NCI-H1417 treated with DMSO at 0.1 percent for 48 hours (cell line): Measurements from ENCODE around the gene TOMM20.
"Not testable (repeated sequence)": the region's sequence is repeated elsewhere in the genome, so short reads cannot be mapped to it uniquely, and the experiment has no call there.

Experiments used
- DNase-seq: peaks from one replicate; lab custom pipeline; 2025; lab: John Stamatoyannopoulos, UW

The TOMM20 gene

GRCh38 chr1:235128456-235129328, at the start of gene TOMM20:
Gene TOMM20 (minus strand): TSS chr1:235128837. CDS start chr1:235128715, 122 bp downstream.
- DNase-seq, result peak; percentile 94

GRCh38 chr1:235176486-235176885, 47.8 kb upstream of the TOMM20 start:
- no peak for DNase-seq

GRCh38 chr1:235169986-235170385, 41.3 kb upstream of the TOMM20 start:
- no peak for DNase-seq

GRCh38 chr1:235168375-235168774, 39.7 kb upstream of the TOMM20 start:
- DNase-seq, result no peak

DNA sequence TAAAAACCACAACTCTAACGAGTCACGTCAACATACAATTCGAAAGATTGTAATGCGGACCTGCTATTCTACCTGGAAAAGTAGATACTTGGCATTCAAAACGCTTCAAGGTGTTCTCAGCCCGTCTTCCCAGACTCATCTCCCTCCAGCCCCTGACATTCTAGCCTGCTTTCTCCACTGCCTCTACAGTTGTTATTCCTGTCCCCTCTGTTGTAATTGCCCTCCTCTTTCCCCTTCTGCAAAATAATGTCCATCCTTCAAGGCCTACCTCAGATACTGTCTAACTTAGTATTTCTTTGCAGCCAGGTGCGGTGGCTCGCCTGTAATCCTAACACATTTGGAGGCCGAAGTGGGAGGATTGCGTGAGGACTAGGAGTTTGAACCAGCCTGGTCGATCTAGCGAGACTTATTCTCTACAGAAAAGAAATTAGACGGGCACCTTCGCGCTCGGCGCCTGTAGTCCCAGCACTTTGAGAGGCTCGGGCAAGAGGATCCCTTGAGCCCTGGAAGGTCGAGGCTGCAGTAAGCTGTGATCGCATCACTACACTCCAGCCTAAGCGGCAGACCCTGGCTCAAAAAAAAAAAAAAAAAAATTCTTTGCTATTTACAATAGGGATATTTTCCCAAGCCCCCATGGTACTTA, 33.2 kb upstream of the TOMM20 start:
- no peak for DNase-seq

GRCh38 chr1:235160957-235161684, 32.5 kb upstream of the TOMM20 start, which contains the start of gene RBM34:
Gene RBM34 (minus strand): TSS chr1:235161250. CDS start chr1:235161226, 24 bp downstream.
- peak; percentile 53 for DNase-seq

GRCh38 chr1:235160383-235160956, 31.8 kb upstream of the TOMM20 start:
- peak; percentile 9 for DNase-seq

DNA sequence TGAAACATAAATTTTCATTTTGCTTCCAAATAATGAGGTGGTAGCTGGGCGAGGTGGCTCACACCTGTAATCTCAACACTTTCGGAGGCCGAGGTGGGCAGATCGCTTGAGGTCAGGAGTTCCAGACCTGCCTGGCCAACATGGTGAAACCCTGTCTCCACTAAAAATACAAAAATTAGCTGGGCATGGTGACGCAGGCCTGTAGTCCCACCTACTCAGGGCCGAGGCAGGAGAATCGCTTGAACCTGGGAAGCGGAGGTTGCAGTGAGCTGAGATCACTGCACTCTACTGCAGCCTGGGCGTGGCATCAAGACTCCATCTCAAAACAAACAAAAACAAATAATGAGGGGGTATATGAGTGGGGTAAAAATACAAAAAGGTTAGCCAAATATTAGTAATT, 31.3 kb upstream of the TOMM20 start:
- DNase-seq, result not testable (repeated sequence)

DNA sequence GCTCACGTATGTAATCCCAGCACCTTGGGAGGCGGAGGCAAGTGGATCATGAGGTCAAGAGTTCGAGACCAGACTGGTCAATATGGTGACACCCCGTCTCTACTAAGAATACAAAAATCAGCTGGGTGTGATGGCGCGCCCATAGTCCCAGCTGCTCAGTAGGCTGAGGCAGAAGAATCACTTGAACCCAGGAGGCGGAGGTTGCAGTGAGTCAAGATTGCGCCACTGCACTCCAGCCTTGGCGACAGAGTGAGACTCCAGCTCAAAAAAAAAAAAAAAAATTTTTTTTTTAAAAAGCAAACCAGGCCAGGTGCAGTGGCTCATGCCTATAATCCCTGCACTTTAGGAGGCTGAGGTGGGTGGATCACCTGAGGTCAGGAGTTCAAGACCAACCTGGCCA, 30.6 kb upstream of the TOMM20 start:
- not testable (repeated sequence) for DNase-seq

GRCh38 chr1:235158680-235159079, 30.0 kb upstream of the TOMM20 start:
- DNase-seq, result no peak

- DNase-seq, result no peak
Observed at GRCh38 chr1:235157150-235157549, 28.5 kb upstream of the TOMM20 start.

- DNase-seq, result no peak
Observed at GRCh38 chr1:235156740-235157139, 28.1 kb upstream of the TOMM20 start.

- no peak for DNase-seq
Observed at GRCh38 chr1:235156265-235156664, 27.6 kb upstream of the TOMM20 start.

GRCh38 chr1:235152235-235152634, 23.6 kb upstream of the TOMM20 start:
- no peak for DNase-seq

DNA sequence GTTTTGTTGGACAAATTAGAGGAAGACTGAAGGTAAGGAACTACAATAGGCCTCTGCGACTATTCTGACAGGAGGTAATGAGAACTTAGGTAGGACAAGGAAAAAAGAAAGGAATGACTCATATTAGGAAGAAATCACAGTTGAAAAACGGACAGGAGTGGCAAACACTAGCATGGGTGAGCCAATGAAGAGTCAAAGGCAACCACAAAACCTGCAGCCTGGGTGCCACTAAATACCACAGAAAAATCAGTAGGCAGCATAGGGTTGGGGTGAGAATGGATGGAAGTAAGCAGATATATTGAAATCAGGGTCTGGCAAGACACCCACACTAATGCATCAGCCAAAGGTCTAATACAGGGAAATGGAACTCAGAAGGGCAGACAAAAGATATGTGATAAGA, 22.4 kb upstream of the TOMM20 start:
- no peak for DNase-seq

DNA sequence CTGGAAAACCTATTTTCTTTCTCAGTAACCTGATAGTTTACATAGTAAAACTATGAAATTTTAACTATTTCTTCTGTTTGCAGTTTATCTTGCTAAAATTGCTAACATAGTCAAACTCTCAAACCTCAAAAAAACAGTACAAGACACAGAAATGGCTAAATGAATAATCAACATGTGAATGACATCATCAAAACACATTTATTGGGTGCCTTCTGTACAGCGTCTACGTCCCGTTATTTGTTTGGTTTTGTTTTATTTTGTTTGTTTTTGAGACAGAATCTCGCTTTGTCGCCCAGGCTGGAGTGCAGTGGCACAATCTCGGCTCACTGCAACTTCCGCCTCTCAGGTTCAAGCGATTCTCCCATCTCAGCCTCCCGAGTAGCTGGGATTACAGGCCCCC, 21.2 kb upstream of the TOMM20 start:
- no peak for DNase-seq

DNA sequence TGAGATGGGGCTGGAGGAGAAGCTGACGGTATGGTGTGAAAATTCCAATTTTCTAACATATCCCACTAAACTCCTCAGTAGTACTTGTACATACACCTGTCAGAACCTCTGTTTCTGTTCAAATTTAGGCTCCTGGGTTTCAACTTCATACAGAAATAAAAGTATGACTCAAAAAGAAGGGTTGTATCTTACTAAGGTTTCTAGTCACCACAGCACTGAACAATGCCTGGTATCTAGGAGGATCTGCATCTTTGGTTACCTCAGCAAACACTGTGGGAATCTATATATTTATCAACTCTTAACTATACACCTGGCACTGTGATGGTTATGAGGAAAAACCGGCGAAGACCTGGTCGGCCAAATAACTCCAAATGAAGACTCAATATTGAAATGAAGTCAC, 18.6 kb upstream of the TOMM20 start:
- no peak for DNase-seq

DNA sequence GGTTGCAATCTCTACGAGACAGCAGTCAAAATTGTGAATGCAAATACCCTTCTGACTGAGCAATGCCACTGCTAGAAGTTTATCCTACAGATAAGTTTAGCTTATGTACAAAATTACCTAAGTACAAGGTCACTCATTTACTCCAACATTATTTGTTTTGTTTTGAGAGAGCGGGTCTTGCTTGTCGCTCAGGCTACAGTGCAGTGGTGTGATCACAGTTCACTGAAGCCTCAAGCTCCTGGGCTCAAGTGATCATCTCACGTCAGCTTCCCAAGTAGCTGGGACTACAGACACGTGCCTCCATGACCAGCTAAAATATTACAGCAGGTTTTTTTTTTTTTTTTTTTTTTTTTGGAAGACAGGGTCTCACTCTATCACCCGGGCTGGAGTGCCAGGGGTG, 17.0 kb upstream of the TOMM20 start:
- DNase-seq, result no peak

DNA sequence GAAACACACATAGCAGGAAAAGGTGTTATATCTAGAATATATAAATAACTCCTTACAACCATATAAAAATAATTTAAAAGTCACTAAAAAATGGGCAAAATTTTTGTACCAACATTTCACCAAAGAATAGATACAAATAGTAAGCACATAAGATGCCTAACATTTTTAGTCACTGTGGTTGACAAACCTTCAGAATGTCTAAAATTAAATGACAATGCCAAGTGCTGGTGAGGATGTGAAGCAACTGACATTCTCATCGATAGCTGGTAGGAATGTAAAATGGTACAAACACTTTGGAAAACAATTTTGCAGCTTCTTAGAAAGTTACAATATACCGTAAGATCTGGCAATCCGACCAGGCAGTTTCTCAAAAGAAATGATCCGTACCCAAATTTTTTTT, 14.4 kb upstream of the TOMM20 start:
- DNase-seq, result no peak

- DNase-seq, result no peak
Observed at GRCh38 chr1:235139315-235139714, 10.7 kb upstream of the TOMM20 start.

- DNase-seq, result no peak
Observed at GRCh38 chr1:235138821-235139220, 10.2 kb upstream of the TOMM20 start.

DNA sequence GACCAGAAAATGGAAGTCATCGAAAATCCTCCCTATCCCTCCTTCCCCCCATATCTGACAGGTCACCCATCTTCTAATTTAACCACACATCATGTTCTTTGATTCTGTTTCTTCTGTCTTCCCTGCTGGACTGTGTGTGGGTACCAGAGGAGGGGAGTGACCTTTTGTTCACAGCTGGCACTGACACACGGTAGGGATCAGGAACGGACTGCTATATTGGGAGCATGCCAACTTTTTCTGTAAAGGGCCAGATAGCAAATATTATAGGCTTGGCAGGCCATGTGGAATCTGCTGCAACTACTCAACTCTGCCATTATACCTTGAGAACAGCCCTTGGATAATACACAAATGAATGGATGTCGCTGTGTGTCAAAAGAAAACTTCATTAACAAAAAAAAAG, 7.5 kb upstream of the TOMM20 start:
- no peak for DNase-seq
